Stimulated activated CD8-positive, alpha-beta memory T cell treated with anti-CD3 and anti-CD28 coated beads, Interleukin-4, amount 100 ng/mL, for 1 hour (primary cell): ENCODE measurements around the gene TMCC3.
"Not testable (repeated sequence)": the region's sequence is repeated elsewhere in the genome, so short reads cannot be mapped to it uniquely, and the experiment has no call there.

Experiments used
- DNase-seq, 2 donors: peaks; one replicate each; pipeline ENCODE4 v3.0.0-alpha.2; 2020; ENCODE audit warnings: low read depth in 2 of 2, low spot score in 1 of 2

Gene TMCC3, protein sequence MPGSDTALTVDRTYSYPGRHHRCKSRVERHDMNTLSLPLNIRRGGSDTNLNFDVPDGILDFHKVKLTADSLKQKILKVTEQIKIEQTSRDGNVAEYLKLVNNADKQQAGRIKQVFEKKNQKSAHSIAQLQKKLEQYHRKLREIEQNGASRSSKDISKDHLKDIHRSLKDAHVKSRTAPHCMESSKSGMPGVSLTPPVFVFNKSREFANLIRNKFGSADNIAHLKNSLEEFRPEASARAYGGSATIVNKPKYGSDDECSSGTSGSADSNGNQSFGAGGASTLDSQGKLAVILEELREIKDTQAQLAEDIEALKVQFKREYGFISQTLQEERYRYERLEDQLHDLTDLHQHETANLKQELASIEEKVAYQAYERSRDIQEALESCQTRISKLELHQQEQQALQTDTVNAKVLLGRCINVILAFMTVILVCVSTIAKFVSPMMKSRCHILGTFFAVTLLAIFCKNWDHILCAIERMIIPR

GRCh38 chr12:94650143-94651056, at the start of gene TMCC3:
TMCC3 (minus strand) TSS chr12:94650557; CDS start chr12:94650430, 127 bp downstream.
- no peak for DNase-seq

- DNase-seq = no peak
Observed at GRCh38 chr12:94699801-94700200, 49.4 kb upstream of the TMCC3 start.

DNA sequence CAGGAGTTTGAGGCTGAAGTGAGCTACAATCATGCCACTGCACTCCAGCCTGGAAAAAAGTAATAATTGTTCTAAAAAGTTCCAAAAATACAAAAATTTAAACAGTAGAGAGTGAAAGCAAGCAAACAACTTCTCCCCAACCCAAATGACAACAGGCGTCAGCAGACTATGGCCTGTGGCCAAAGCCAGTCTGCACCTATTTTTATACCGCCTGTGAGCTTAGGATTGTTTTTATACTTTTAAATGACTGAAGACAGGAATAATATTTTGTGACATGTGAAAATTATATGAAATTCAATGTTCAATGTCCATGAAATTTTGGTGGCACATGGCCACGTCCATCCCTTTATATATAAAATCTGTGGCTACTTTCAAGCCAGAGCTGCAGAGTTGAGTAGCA, 48.2 kb upstream of the TMCC3 start:
- DNase-seq = no peak

DNA sequence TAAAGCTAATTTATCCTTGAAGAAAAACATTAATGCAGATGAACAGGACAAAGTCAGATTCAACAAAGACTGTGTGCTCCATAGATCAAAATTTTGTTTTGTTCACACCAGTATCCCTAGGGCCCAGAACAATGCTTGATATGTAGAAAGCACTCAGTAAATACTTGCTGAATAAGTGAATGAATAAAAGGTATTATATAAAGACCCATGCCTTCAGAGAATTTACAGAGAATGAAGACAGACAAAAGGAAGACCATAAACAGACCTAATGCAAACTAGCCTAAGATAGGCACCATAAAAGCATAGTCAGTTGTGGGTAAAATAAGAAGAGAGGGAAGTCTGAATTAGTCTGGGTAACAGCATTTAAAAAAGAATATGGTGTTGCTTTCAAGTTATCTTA, 47.3 kb upstream of the TMCC3 start:
- no peak for DNase-seq

GRCh38 chr12:94694732-94695131, 44.4 kb upstream of the TMCC3 start:
- DNase-seq = no peak

DNA sequence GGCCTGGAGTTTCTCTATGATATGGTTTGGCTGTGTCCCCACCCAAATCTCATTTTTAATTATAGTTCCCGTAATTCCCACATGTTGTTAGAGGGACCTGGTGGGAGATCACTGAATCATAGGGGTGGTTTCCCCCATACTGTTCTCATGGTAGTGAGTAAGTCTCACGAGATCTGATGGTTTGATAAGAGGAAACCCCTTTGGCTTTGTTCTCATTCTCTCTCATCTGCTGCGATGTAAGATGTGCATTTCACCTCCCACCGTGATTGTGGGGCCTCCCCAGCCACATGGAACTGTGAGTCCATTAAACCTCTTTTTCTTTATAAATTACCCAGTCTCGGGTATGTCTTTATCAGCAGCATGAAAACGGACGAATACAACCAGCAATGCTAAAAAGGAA, 42.5 kb upstream of the TMCC3 start:
- DNase-seq = not testable (repeated sequence)

- DNase-seq = no peak
Observed at GRCh38 chr12:94690198-94690771, 39.9 kb upstream of the TMCC3 start.

DNA sequence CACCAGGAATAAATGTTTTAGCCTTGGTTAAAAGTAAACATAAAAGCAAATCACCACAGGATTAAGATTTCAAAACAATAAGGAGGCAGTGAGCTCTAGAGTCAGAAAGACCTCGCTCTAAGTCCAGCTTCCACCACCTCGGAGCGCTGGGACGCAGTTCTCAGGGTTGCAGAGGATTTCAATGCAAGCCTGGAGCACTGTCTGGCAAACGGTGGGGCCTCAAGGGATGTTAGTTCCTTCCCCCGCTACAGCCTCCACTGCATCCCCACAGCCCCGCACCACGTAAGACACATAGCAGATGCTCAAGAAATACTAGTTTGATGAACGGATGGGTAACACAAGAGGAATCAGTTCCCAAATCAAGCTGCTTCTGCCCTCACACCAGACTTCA, 39.3 kb upstream of the TMCC3 start:
- no peak for DNase-seq

- no peak for DNase-seq
Observed at GRCh38 chr12:94689002-94689645, 38.8 kb upstream of the TMCC3 start.

DNA sequence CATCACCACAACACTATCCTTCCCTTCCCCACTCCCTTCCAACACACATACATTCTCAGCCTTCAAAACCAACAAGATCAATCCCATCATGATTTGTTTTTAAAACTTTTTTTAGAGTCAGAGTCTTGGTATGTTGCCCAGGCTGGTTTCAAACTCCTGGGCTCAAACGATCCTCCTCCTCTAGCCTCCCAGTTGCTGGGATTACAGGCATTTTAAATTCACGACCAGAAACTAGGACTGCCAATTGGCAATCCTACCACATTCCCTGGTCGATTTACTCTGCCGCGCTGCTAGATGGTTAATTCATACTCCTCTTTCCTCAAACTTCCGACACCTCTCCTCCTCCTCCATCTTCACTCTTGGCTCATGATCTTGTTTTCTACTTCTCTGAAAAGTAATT, 37.5 kb upstream of the TMCC3 start:
- DNase-seq = no peak

DNA sequence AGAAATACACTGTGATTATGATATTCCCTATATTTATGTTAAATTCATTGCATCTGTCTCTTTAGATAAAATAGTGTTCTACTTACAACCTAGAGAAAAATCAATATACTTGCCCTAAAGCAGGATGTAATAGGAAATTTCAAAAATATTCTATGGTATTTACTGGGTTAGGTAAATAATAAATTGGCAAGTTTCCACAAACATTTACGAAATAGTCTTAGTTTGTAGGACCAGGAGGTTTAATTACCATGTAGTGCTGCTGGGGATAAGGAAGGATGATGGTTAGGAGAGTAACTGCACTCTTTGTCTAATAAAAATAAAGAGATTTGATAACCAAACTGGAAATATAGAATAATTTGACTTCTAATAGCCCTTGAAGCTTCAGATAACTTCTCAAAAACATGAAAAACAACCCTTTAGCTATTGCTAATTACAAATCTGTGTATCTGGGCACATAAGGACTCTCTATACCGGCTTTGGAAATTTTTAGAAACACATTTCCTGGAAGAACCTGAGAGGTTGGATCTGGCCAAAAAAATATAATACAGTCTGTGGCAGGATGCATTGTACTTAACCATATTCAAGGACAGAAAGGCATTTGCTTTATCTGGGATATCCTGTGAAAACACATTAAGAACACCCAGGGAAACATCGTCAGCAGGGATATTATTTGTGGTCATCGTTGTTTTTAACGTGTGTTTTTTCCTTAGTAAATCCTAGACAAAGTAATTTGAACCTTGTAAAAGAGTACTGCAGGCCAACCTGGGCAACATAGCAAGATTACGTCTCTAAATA, 36.7 kb upstream of the TMCC3 start:
- no peak for DNase-seq

- no peak for DNase-seq
Observed at GRCh38 chr12:94684416-94685142, 34.2 kb upstream of the TMCC3 start.

DNA sequence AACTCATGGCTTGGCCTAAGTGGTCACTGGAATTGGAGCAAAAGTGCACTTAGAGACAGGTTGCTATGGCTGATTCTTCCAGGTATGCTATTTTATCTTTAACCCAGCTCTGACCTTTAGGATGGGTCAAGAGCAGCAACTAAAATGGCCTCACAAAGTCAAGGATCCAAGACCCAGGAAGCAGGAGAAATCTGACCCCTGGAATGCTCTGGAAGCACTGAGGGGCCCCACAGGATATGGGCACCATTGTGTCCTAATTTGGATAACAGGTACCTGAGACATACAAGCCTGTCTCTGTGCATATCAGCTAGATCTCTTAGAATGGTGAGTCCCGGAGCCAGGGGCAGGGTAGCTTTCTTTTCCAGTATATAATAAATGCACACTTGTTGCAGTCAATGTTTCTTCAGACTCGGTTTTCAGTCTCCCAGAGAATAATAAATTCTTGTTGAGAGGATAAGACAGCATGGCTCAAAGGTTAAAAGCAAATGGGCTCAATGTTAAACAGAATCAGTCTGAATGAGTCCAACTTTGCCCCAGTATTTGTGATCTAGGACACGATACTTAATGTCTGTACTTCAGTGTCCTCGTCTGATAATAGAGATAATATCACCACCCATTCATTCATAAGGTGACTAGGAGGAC, 29.3 kb upstream of the TMCC3 start:
- DNase-seq = no peak

DNA sequence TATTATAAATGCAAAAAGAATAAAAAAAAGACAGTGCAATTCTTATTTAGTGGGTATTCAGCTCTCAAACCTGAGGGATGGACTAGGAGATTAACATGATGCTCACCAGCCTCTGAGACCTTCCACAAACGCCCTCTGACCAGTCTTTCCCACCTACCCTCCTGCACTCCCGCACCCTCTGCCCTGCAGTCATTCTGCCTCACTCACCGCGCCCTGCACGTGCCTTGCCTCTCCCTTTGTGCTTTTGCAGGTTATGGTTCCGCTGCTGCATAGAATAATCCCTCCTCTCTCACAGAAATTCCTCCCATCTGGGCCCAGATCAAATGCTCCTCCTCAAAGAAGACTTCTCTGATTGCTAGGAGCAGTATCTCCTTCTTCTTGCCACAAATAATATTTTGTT, 28.5 kb upstream of the TMCC3 start:
- DNase-seq = no peak

DNA sequence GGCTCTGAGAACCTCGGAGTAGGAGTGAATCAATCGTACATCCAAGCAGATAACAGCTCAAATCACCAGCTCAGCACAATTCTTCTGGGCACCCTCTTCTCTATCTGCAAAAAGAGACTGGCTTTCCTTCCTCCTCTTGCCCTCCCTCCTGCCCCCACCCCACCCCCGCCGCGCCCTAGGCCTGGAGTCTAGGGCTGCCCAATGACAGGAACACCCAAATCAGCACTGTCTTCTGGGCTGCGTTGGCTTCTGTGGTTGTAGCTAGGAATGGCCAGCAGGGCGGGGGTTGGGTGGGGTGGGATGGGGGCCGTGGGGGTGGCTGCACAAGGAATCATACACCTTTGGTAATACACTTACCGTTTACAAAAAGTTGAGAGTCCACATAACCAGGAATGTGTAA, 28.0 kb upstream of the TMCC3 start:
- no peak for DNase-seq

GRCh38 chr12:94677778-94678177, 27.4 kb upstream of the TMCC3 start:
- DNase-seq = no peak

GRCh38 chr12:94676922-94677321, 26.6 kb upstream of the TMCC3 start:
- DNase-seq = no peak

GRCh38 chr12:94676031-94676641, 25.8 kb upstream of the TMCC3 start:
- no peak for DNase-seq

DNA sequence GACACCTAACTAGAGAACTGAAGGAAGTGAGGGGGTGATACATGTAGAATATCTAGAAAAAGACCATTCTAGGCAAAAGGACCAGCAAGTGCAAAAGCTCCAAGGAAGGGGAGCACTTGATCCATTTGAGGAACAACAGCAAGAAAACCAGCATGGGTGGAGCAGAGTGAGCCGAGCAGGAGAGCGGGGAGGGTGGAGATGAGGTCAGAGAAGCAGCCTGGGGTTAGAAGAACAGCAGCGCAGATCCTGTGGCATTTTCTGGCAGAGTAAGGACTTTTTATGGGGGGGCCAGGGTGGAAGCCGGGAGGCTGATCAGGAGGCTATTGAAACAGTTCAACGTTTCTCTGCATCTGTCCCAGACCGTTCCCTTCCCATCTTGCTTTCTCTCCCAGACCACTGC, 24.5 kb upstream of the TMCC3 start:
- DNase-seq = no peak
